Endothelial cell of umbilical vein (primary cell): ENCODE results near the gene UGT1A9. TPM values are rescaled to one million over a fixed set of nuclear protein-coding genes. Genes with fewer than 3 reads are reported as not detected.

Source experiments
- BruUV-seq: library from RNA; stranded (reverse); fragments of 400-500 nt; replicated peaks from 2 replicates; lab custom pipeline; 2021; lab: Mats Ljungman, UMichigan
- CTCF ChIA-PET: fragments of 300-600, 350-600 bp; sonication (Branson Sonifier 250); formaldehyde crosslinking; loops from one replicate; lab custom pipeline; 2021; ENCODE audit warnings: antibody characterized with exemption, inconsistent platforms; lab: Charles Lee
- POLR2A ChIA-PET: fragments of 300-600, 350-600 bp; sonication (Branson Sonifier 250); formaldehyde crosslinking; loops from one replicate; lab custom pipeline; 2021; ENCODE audit warnings: antibody characterized with exemption, inconsistent platforms; lab: Charles Lee
- DNase-seq: peaks from one replicate; pipeline ENCODE4 v3.0.0-alpha.2; 2011; ENCODE audit warnings: low read depth, low spot score
- FAIRE-seq: peaks from 2 replicates; lab custom pipeline; 2011; peaks lifted over from hg19 to GRCh38; lab: Jason Lieb, UNC
- H2AFZ ChIP-seq: 2 replicates; pipeline ENCODE4 v1.6.0; 2012; ENCODE audit warnings: low read depth, low read length, control low read depth, inconsistent platforms
- H3K27ac ChIP-seq: 2 replicates; pipeline ENCODE4 v1.5.1; 2011; ENCODE audit warnings: low read depth, mild to moderate bottlenecking, control low read depth, low read length, moderate library complexity; ENCODE audit not compliant: insufficient read depth
- H3K27me3 ChIP-seq, 2 experiments: 2 replicates each; pipeline versions ENCODE4 v1.6.0 to v1.6.1; 2011; ENCODE audit warnings: low read length in 2 of 2, mixed read lengths in 1 of 2; ENCODE audit not compliant: control insufficient read depth in 2 of 2, insufficient read depth in 2 of 2
- H3K36me3 ChIP-seq, 2 experiments: 2 replicates in 1 of 2; 3 replicates in 1 of 2; pipeline ENCODE4 v1.5.1; 2011; ENCODE audit warnings: low read length in 2 of 2, mild to moderate bottlenecking in 1 of 2, moderate library complexity in 1 of 2; ENCODE audit not compliant: control insufficient read depth in 2 of 2, insufficient read depth in 2 of 2; ENCODE audit errors: extremely low read depth in 1 of 2
- H3K4me1 ChIP-seq: 3 replicates; pipeline ENCODE4 v1.5.1; 2011; ENCODE audit warnings: mild to moderate bottlenecking, low read length; ENCODE audit not compliant: control insufficient read depth, insufficient read depth; ENCODE audit errors: extremely low read depth
- H3K4me2 ChIP-seq: 2 replicates; pipeline ENCODE4 v1.6.1; 2011; ENCODE audit warnings: low read length, control low read depth, mixed read lengths; ENCODE audit not compliant: insufficient read depth
- H3K4me3 ChIP-seq, 3 experiments: fragments of 200-600 bp in 1 of 3; sonication (generic), shearing (Covaris generic) in 1 of 3; replicated peaks in 1 of 3; 2 replicates each; pipeline ENCODE4 v1.5.1; 2011 to 2016; ENCODE audit warnings: control low read depth in 3 of 3, low read length in 3 of 3, mild to moderate bottlenecking in 2 of 3, inconsistent platforms in 1 of 3, low read depth in 1 of 3, moderate library complexity in 1 of 3; ENCODE audit not compliant: insufficient read depth in 1 of 3
- H3K79me2 ChIP-seq: 2 replicates; pipeline ENCODE4 v1.6.0; 2012; ENCODE audit warnings: low read length, inconsistent platforms; ENCODE audit not compliant: control insufficient read depth, insufficient read depth
- H3K9ac ChIP-seq: replicated peaks from 2 replicates; pipeline ENCODE3; 2011; ENCODE audit warnings: low read length, control low read depth; ENCODE audit not compliant: insufficient read depth; ENCODE audit errors: extremely low read depth
- H3K9me1 ChIP-seq: replicated peaks from 3 replicates; pipeline ENCODE4 v1.6.0; 2011; ENCODE audit warnings: mild to moderate bottlenecking, low read length; ENCODE audit not compliant: control insufficient read depth, insufficient read depth; ENCODE audit errors: extremely low read depth
- H3K9me3 ChIP-seq: replicated peaks from 2 replicates; pipeline ENCODE4 v1.5.1; 2012; ENCODE audit warnings: low read length, inconsistent platforms; ENCODE audit not compliant: control insufficient read depth, insufficient read depth
- H4K20me1 ChIP-seq: replicated peaks from 2 replicates; pipeline ENCODE3; 2011; ENCODE audit warnings: mild to moderate bottlenecking, low read length; ENCODE audit not compliant: control insufficient read depth, insufficient read depth; ENCODE audit errors: extremely low read depth
- JUN ChIP-seq: IDR thresholded peaks from 2 replicates; pipeline ENCODE4 v1.6.1; 2011; ENCODE audit warnings: borderline replicate concordance, low read depth; ENCODE audit not compliant: insufficient read length, insufficient read depth
- POLR2A ChIP-seq: IDR thresholded peaks from 2 replicates; pipeline ENCODE4 v1.6.1; 2012; ENCODE audit warnings: low read depth, mild to moderate bottlenecking, control low read depth, low read length
- POLR2AphosphoS5 ChIP-seq: IDR thresholded peaks from 2 replicates; pipeline ENCODE4 v1.6.1; 2012; ENCODE audit warnings: low read depth, mild to moderate bottlenecking, control low read depth, low read length, moderate library complexity; ENCODE audit not compliant: insufficient read depth
- dilution Hi-C: fragments of 300-500 bp; cut with MboI; formaldehyde crosslinking; loops from one replicate; pipeline ENCODE4 v1.15.0; 2019; ENCODE audit warnings: low sequenced_read_pairs; ENCODE audit not compliant: extremely low pct_ligation_motif_present
- intact Hi-C: fragments of 100-400 bp; cut with micrococcal nuclease; formaldehyde crosslinking; loops from one replicate; pipeline ENCODE4 v1.10.0; 2022
- polyA plus RNA-seq, 4 experiments: library from polyadenylated mRNA; depleted of rRNA in 3 of 4; stranded (reverse) in 3 of 4; unstranded in 1 of 4; fragments of >200 nt; gene quantifications; 2 replicates each; pipeline versions ENCODE4 v1.2.1 to v1.2.3, GENCODE V29; 2011 to 2012; ENCODE audit warnings: missing spikeins in 1 of 4
- total RNA-seq: library from RNA; stranded (reverse); gene quantifications from 2 replicates; pipeline ENCODE4 v1.2.3, GENCODE V29; 2021
- TF ChIP-seq, protein P1 (sequence below): IDR thresholded peaks from 2 replicates; pipeline ENCODE4 v1.6.1; 2011; ENCODE audit not compliant: insufficient read depth, insufficient read length
- TF ChIP-seq, protein P2 (sequence below), 2 donors: IDR thresholded peaks; 1 replicate in 1 of 2; 2 replicates in 1 of 2; pipeline ENCODE4 v1.5.1; 2011; ENCODE audit warnings: low read length in 2 of 2, mild to moderate bottlenecking in 2 of 2, moderate library complexity in 2 of 2, control low read depth in 1 of 2, inconsistent platforms in 1 of 2, low read depth in 1 of 2; ENCODE audit not compliant: insufficient read depth in 1 of 2; ENCODE audit errors: extremely low read depth in 1 of 2

The UGT1A9 gene
- total and polyA plus RNA-seq, 2 donors (not counting 3 experiments of a cell fraction or from before 2014, with no cell fraction given) = not detected

DNA sequence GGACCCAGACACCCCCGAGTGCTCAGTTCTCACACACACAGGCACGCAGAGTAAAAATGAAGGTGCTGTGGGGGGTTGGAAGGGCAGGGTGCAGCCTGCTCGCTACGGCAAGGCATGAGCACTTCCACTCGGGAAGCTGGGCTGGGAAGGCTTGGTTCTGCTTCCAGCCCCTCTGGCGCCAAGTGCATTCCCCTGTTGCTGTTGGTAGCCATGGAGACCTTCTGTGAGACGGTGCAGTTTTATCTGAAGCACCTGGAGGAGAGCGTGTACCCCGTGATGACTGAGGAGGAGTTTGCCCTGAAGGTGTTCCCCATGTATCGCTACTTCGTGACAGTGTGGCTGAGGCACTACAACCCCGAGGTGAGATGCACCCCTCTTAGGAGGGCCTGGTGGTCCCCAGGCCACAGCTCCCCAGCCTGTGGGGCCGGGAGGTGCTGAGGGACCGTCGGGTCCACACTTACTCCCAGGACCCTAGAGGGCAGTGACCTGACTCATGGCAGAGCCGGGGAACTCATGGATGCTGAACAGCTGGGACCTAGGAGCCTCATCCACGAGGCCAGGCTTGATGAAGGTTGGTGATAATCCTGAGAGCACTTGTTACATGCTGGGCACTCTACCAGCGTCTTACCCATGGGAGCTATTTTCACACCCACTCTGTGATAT is 121.9 kb downstream of the UGT1A9 start:
- POLR2A ChIA-PET = no interaction called here
- dilution Hi-C loops (no loop called here), intact Hi-C loops (no loop called here)
- Histone ChIP-seq H3K9me1 (no peaks in the 10 kb centered on the region), H3K79me2 (no peaks in the 10 kb centered on the region), H3K9ac (no peak overlapping the region), H2AFZ (no peak overlapping the region), H3K36me3 (no peaks in the 10 kb centered on the region), H3K9me3 (no peaks in the 10 kb centered on the region), H3K4me3 (no peak overlapping the region), H3K4me2 (no peak overlapping the region), H3K27me3 (no peaks in the 10 kb centered on the region), H3K27ac (no peak overlapping the region), H4K20me1 (no peaks in the 10 kb centered on the region), H3K4me1 (no peaks in the 10 kb centered on the region)
- CTCF ChIA-PET = no interaction called here
- TF ChIP-seq POLR2AphosphoS5 (no peak), POLR2A (no peak), JUN (no peak)
- TF ChIP-seq, protein P1, sequence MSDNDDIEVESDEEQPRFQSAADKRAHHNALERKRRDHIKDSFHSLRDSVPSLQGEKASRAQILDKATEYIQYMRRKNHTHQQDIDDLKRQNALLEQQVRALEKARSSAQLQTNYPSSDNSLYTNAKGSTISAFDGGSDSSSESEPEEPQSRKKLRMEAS = no peak
- TF ChIP-seq, protein P2, sequence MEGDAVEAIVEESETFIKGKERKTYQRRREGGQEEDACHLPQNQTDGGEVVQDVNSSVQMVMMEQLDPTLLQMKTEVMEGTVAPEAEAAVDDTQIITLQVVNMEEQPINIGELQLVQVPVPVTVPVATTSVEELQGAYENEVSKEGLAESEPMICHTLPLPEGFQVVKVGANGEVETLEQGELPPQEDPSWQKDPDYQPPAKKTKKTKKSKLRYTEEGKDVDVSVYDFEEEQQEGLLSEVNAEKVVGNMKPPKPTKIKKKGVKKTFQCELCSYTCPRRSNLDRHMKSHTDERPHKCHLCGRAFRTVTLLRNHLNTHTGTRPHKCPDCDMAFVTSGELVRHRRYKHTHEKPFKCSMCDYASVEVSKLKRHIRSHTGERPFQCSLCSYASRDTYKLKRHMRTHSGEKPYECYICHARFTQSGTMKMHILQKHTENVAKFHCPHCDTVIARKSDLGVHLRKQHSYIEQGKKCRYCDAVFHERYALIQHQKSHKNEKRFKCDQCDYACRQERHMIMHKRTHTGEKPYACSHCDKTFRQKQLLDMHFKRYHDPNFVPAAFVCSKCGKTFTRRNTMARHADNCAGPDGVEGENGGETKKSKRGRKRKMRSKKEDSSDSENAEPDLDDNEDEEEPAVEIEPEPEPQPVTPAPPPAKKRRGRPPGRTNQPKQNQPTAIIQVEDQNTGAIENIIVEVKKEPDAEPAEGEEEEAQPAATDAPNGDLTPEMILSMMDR (IDR thresholded peaks at IDR 0.05; ENCODE audit: extremely low read depth in 1 of 2, insufficient read depth in 1 of 2, low read depth in 1 of 2, low read length in 2 of 2) = no peak
- DNase-seq = no peak
- FAIRE-seq = no peak
- no TSS peak for BruUV-seq
